ENCODE measurements around the gene POLR3F. TPM values are rescaled to one million over a fixed set of nuclear protein-coding genes. Genes with fewer than 3 reads are reported as not detected.

POLR3F gene
- total and polyA plus RNA-seq, 2 donors (not counting 1 experiment from before 2014, with no cell fraction given): 2.9 to 13.1 TPM

DNA sequence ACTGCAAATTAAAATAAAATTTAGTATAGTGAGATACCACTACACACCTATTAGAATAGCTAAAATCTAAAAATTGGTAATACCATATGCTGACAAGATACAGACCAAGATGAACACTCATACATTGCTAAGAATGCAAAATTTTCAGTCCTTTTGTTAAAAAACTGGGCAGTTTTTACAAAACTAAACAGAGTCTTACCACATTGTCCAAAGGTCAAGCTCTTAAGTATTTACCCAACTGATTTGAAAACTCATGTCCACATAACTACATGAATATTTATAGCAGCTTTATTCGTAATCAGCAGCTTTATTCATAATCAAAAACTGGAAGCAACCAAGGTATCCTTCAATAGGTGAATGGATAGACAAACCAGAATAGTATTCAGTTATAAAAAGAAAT is 10.0 kb downstream of the POLR3F start:
- ChIA-PET CTCF (interaction anchor here (0.6 kb wide), 1 partner anchor 1534 kb away, joined by 3 read pairs; no protein-coding TSS in a partner anchor), POLR2A (no interaction called here)
- Histone ChIP-seq H3K36me3 (replicated peaks in 1 of 2; ENCODE audit: control extremely low read depth in 1 of 2, control insufficient read depth in 1 of 2, extremely low read depth in 1 of 2, insufficient read depth in 2 of 2, low read length in 1 of 2) (peaks cover 13 to 34% of the 10 kb centered on the region in 2 experiments), H3K27ac (ENCODE audit: low read length in 2 of 2) (no peak overlapping the region), H3K27me3 (replicated peaks in 1 of 4; ENCODE audit: control extremely low read depth in 1 of 4, control insufficient read depth in 3 of 4, insufficient read depth in 4 of 4, low read length in 3 of 4) (no peaks in the 10 kb centered on the region), H2AFZ (ENCODE audit: insufficient read depth, low read depth, low read length, poor library complexity, severe bottlenecking) (no peak overlapping the region), H3K4me3 (ENCODE audit: control extremely low read depth in 1 of 5, extremely low read depth in 1 of 5, insufficient read depth in 1 of 5, low read depth in 2 of 5, low read length in 4 of 5) (no peak overlapping the region), H3K4me2 (replicated peaks; ENCODE audit: low read depth, low read length, poor library complexity, severe bottlenecking) (no peak overlapping the region), H3K79me2 (ENCODE audit: control insufficient read depth, insufficient read depth, low read length) (peaks cover under 1% of the 10 kb centered on the region), H3K9ac (ENCODE audit: low read length) (no peak overlapping the region), H3K9me3 (ENCODE audit: control extremely low read depth in 1 of 3, control insufficient read depth in 2 of 3, insufficient read depth in 1 of 3, low read length in 2 of 3) (no peaks in the 10 kb centered on the region), H4K20me1 (ENCODE audit: control insufficient read depth, insufficient read depth, low read length, poor library complexity, severe bottlenecking) (no peaks in the 10 kb centered on the region), H3K4me1 (ENCODE audit: control insufficient read depth in 2 of 2, insufficient read depth in 2 of 2, low read length in 2 of 2) (no peaks in the 10 kb centered on the region)
- intact Hi-C loops (cut with micrococcal nuclease): no loop called here
- Mint-ChIP-seq H3K4me1 (no peaks in the 10 kb centered on the region), H3K9me3 (ENCODE audit: insufficient read depth) (no peaks in the 10 kb centered on the region), H3K27me3 (no peaks in the 10 kb centered on the region), H3K27ac (no peak overlapping the region), H3K4me3 (no peak overlapping the region)
- DNase-seq: no peak
- TF ChIP-seq, protein P1, sequence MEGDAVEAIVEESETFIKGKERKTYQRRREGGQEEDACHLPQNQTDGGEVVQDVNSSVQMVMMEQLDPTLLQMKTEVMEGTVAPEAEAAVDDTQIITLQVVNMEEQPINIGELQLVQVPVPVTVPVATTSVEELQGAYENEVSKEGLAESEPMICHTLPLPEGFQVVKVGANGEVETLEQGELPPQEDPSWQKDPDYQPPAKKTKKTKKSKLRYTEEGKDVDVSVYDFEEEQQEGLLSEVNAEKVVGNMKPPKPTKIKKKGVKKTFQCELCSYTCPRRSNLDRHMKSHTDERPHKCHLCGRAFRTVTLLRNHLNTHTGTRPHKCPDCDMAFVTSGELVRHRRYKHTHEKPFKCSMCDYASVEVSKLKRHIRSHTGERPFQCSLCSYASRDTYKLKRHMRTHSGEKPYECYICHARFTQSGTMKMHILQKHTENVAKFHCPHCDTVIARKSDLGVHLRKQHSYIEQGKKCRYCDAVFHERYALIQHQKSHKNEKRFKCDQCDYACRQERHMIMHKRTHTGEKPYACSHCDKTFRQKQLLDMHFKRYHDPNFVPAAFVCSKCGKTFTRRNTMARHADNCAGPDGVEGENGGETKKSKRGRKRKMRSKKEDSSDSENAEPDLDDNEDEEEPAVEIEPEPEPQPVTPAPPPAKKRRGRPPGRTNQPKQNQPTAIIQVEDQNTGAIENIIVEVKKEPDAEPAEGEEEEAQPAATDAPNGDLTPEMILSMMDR (IDR thresholded peaks at IDR 0.05): no peak
- no peak for TF ChIP-seq EZH2 (IDR thresholded peaks at IDR 0.05; ENCODE audit: borderline replicate concordance, insufficient read depth, low read depth, low read length, poor library complexity, severe bottlenecking)
- no peak for ATAC-seq (ENCODE audit: low read depth)
- WGBS (ENCODE audit: insufficient coverage): no CpG with 5 or more reads among the region's 1 CpG

DNA sequence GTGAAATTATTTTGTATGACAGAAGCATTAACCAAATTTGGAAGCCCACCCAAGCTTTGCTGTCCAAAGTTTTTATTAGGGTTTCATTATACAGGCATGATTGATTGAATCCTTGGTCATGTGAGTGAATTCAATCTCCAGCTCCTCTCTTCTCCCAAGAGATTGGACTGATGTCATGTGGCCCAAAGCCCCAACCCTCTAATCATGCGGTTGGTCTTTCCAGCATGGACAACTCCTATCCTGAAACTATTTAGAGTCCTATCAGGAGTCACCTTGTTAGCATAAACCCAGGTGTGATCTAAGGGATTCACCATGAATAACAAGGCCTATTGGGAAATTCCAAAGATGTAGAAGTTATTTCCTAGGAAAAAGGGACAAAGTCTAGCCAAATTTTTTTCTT is 10.6 kb downstream of the POLR3F start:
- Mint-ChIP-seq H3K27ac (no peak overlapping the region), H3K4me3 (no peak overlapping the region), H3K27me3 (no peaks in the 10 kb centered on the region), H3K4me1 (no peaks in the 10 kb centered on the region), H3K9me3 (ENCODE audit: insufficient read depth) (no peaks in the 10 kb centered on the region)
- ChIA-PET CTCF (no interaction called here), POLR2A (no interaction called here)
- Histone ChIP-seq H3K9ac (ENCODE audit: low read length) (no peak overlapping the region), H2AFZ (ENCODE audit: insufficient read depth, low read depth, low read length, poor library complexity, severe bottlenecking) (no peak overlapping the region), H3K9me3 (ENCODE audit: control extremely low read depth in 1 of 3, control insufficient read depth in 2 of 3, insufficient read depth in 1 of 3, low read length in 2 of 3) (no peaks in the 10 kb centered on the region), H3K4me1 (ENCODE audit: control insufficient read depth in 2 of 2, insufficient read depth in 2 of 2, low read length in 2 of 2) (no peaks in the 10 kb centered on the region), H3K27ac (ENCODE audit: low read length in 2 of 2) (no peak overlapping the region), H4K20me1 (ENCODE audit: control insufficient read depth, insufficient read depth, low read length, poor library complexity, severe bottlenecking) (no peaks in the 10 kb centered on the region), H3K79me2 (ENCODE audit: control insufficient read depth, insufficient read depth, low read length) (no peaks in the 10 kb centered on the region), H3K27me3 (replicated peaks in 1 of 4; ENCODE audit: control extremely low read depth in 1 of 4, control insufficient read depth in 3 of 4, insufficient read depth in 4 of 4, low read length in 3 of 4) (no peaks in the 10 kb centered on the region), H3K4me3 (ENCODE audit: control extremely low read depth in 1 of 5, extremely low read depth in 1 of 5, insufficient read depth in 1 of 5, low read depth in 2 of 5, low read length in 4 of 5) (no peak overlapping the region), H3K36me3 (replicated peaks in 1 of 2; ENCODE audit: control extremely low read depth in 1 of 2, control insufficient read depth in 1 of 2, extremely low read depth in 1 of 2, insufficient read depth in 2 of 2, low read length in 1 of 2) (peaks cover 13 to 40% of the 10 kb centered on the region in 2 experiments), H3K4me2 (replicated peaks; ENCODE audit: low read depth, low read length, poor library complexity, severe bottlenecking) (no peak overlapping the region)
- intact Hi-C loops (cut with micrococcal nuclease): no loop called here
- TF ChIP-seq EZH2 (IDR thresholded peaks at IDR 0.05; ENCODE audit: borderline replicate concordance, insufficient read depth, low read depth, low read length, poor library complexity, severe bottlenecking): no peak
- TF ChIP-seq, protein P1 (IDR thresholded peaks at IDR 0.05): no peak
- no peak for DNase-seq
- WGBS (ENCODE audit: insufficient coverage): no CpG with 5 or more reads among the region's 1 CpG
- no peak for ATAC-seq (ENCODE audit: low read depth)

All from B cell (primary cell).